DOHH2 (cell line): ENCODE measurements around the gene SMURF2.

Experiments
- EZH2phosphoT487 ChIP-seq: fragments of 200-600 bp; sonication (generic); IDR thresholded peaks from 2 replicates; pipeline ENCODE4 v1.6.1; 2017; ENCODE audit warnings: borderline replicate concordance, mild to moderate bottlenecking, antibody characterized with exemption, low read length, moderate library complexity, mixed read lengths
- TF ChIP-seq, protein P1 (sequence below): fragments of 200-600 bp; sonication (generic); IDR thresholded peaks from one replicate; pipeline ENCODE4 v1.5.1; 2014; ENCODE audit warnings: antibody characterized with exemption, mild to moderate bottlenecking, low read depth, low read length; ENCODE audit not compliant: poor library complexity, severe bottlenecking

DNA sequence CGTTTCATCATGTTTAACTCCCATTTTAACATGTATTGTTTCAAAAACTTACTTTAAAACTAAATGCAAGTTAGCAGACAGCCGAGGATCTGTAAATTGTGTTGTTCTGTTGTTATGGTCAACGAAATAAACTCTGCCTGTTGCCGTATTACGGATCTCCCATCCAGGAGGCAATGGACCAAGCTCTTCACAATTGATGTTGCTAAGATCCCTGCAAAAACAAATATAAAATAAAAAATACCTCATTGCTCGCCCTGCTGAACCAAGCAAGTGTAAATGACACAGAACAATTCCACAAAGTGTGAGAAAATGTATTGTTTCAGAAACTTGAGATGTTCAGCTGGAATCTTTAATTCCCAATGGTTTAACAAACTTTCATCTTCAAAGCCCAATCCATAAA, 90.4 kb downstream of the SMURF2 start:
- TF ChIP-seq, protein P1, sequence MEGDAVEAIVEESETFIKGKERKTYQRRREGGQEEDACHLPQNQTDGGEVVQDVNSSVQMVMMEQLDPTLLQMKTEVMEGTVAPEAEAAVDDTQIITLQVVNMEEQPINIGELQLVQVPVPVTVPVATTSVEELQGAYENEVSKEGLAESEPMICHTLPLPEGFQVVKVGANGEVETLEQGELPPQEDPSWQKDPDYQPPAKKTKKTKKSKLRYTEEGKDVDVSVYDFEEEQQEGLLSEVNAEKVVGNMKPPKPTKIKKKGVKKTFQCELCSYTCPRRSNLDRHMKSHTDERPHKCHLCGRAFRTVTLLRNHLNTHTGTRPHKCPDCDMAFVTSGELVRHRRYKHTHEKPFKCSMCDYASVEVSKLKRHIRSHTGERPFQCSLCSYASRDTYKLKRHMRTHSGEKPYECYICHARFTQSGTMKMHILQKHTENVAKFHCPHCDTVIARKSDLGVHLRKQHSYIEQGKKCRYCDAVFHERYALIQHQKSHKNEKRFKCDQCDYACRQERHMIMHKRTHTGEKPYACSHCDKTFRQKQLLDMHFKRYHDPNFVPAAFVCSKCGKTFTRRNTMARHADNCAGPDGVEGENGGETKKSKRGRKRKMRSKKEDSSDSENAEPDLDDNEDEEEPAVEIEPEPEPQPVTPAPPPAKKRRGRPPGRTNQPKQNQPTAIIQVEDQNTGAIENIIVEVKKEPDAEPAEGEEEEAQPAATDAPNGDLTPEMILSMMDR, result no peak
- no peak for TF ChIP-seq EZH2phosphoT487
